Activated CD8-positive, alpha-beta T cell treated with anti-CD3 and anti-CD28 coated beads for 36 hours (primary cell): Measurements from ENCODE around the gene MGARP. TPM values are rescaled to one million over a fixed set of nuclear protein-coding genes. Genes with fewer than 3 reads are reported as not detected.

Source experiments
- ATAC-seq: fragments of 200-7000 bp; cut with Tn5 transposase; one replicate; pipeline ENCODE4 v1.10.0; 2021; ENCODE audit warnings: mild to moderate bottlenecking, moderate library complexity
- CTCF ChIA-PET: fragments of 350-600 bp; sonication (Branson Sonifier 250); formaldehyde crosslinking; loops from one replicate; lab custom pipeline; 2021; ENCODE audit warnings: antibody characterized with exemption; lab: Charles Lee
- POLR2A ChIA-PET: fragments of 350-600 bp; sonication (Branson Sonifier 250); formaldehyde crosslinking; loops from one replicate; lab custom pipeline; 2021; ENCODE audit warnings: antibody characterized with exemption; lab: Charles Lee
- DNase-seq: peaks from one replicate; pipeline ENCODE4 v3.0.0-alpha.2; 2020
- H3K27ac Mint-ChIP-seq: one replicate; pipeline ENCODE4 v1.8.0; 2021; ENCODE audit warnings: mild to moderate bottlenecking, mixed read lengths
- H3K27me3 Mint-ChIP-seq: one replicate; pipeline ENCODE4 v1.8.0; 2021; ENCODE audit warnings: mixed read lengths
- H3K36me3 Mint-ChIP-seq: one replicate; pipeline ENCODE4 v1.8.0; 2021; ENCODE audit warnings: low read depth, mixed read lengths
- H3K4me1 Mint-ChIP-seq: one replicate; pipeline ENCODE4 v1.8.0; 2021; ENCODE audit warnings: low read depth, mixed read lengths
- H3K4me3 Mint-ChIP-seq: one replicate; pipeline ENCODE4 v1.8.0; 2021; ENCODE audit warnings: mild to moderate bottlenecking, moderate library complexity, mixed read lengths
- H3K9me3 Mint-ChIP-seq: one replicate; pipeline ENCODE4 v1.8.0; 2021; ENCODE audit warnings: mixed read lengths
- intact Hi-C: fragments of 100-400 bp; cut with micrococcal nuclease; formaldehyde crosslinking; loops from one replicate; pipeline ENCODE4 v1.10.0; 2022
- total RNA-seq, 2 experiments: library from RNA; stranded (reverse); gene quantifications; one replicate each; pipeline ENCODE4 v1.2.3, GENCODE V29; 2021
- TF ChIP-seq, protein P1 (sequence below): fragments of 200-600 bp; IDR thresholded peaks from one replicate; pipeline ENCODE4 v1.8.0; 2022; ENCODE audit warnings: antibody characterized with exemption, mild to moderate bottlenecking

Gene MGARP
- total RNA-seq, 2 experiments from 2014 or later: 0.22 to 0.32 TPM

- ATAC-seq: peak; percentile 93
- CTCF ChIA-PET: interaction anchor here (0.6 to 2.1 kb wide), 13 partner anchors 11 to 271 kb away, joined by 3 to 11 read pairs (median 4); partner anchors contain the start of gene ELF2
- TF ChIP-seq, protein P1, sequence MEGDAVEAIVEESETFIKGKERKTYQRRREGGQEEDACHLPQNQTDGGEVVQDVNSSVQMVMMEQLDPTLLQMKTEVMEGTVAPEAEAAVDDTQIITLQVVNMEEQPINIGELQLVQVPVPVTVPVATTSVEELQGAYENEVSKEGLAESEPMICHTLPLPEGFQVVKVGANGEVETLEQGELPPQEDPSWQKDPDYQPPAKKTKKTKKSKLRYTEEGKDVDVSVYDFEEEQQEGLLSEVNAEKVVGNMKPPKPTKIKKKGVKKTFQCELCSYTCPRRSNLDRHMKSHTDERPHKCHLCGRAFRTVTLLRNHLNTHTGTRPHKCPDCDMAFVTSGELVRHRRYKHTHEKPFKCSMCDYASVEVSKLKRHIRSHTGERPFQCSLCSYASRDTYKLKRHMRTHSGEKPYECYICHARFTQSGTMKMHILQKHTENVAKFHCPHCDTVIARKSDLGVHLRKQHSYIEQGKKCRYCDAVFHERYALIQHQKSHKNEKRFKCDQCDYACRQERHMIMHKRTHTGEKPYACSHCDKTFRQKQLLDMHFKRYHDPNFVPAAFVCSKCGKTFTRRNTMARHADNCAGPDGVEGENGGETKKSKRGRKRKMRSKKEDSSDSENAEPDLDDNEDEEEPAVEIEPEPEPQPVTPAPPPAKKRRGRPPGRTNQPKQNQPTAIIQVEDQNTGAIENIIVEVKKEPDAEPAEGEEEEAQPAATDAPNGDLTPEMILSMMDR: no peak
- intact Hi-C loops: loop anchor here (2.0 to 5.0 kb wide), 2 partner anchors 124 to 218 kb away; partner anchors contain the start of gene ELF2
- peak; percentile 98 for DNase-seq
- no peaks in the 10 kb centered on the region for H3K27me3 Mint-ChIP-seq
- POLR2A ChIA-PET: interaction anchor here (0.7 to 1.7 kb wide), 17 partner anchors 10 to 285 kb away, joined by 3 to 9 read pairs (median 4); no protein-coding TSS in a partner anchor
- H3K4me3 Mint-ChIP-seq: peak within 1 kb of the TSS; percentile 84
- H3K27ac Mint-ChIP-seq: peak within 1 kb of the TSS; percentile 95
- peaks cover 52% of the 10 kb centered on the region for H3K4me1 Mint-ChIP-seq
- H3K36me3 Mint-ChIP-seq: peaks cover 40% of the 10 kb centered on the region
- H3K9me3 Mint-ChIP-seq: no peaks in the 10 kb centered on the region
Measured at GRCh38 chr4:139301113-139301820, 21.2 kb upstream of the MGARP start, which contains the start of gene NAA15. NAA15 (plus strand) TSS chr4:139301505; CDS start chr4:139301778, 273 bp downstream.

DNA sequence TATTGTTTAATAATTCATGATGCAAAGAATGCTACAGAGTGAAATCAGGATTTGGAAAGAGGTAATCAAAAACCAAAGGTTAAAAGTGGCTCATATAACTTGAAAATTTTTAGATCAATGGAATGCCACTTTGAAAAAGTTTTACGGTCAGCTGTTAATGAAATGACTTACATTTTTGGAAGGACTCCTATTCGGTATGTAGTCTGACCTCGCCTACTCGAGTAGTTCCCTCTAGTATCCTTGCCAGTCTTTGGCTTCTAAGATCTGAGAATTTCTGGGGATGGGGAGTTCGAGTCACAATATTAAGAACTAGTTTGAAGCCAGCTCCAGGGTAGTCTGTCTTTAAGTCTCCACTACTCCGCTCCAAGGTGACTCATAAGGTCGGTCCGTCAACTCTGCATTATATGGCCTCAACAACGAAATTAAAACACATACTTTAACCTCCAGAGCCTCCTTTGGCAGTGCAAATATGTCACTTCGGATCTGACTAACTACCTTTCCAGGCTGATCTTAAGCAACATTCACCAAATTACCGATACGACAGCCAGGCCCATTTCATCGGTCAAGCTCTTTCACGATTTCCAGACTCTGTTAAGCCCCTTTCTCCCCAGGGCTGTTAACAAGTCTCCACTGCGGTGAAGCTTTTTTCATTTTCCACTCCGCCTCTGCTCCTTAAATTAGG lies 20.5 kb upstream of the MGARP start:
- intact Hi-C loops: loop anchor here (2.0 to 5.0 kb wide), 2 partner anchors 123 to 218 kb away; partner anchors contain the start of gene ELF2
- no peaks in the 10 kb centered on the region for H3K9me3 Mint-ChIP-seq
- H3K4me1 Mint-ChIP-seq: peaks cover 56% of the 10 kb centered on the region
- TF ChIP-seq, protein P1: no peak
- ChIA-PET CTCF (interaction anchor here (0.7 to 2.1 kb wide), 15 partner anchors 10 to 270 kb away, joined by 3 to 11 read pairs (median 4); partner anchors contain the start of gene ELF2), POLR2A (interaction anchor here (0.7 to 1.8 kb wide), 12 partner anchors 11 to 284 kb away, joined by 3 to 8 read pairs (median 4); no protein-coding TSS in a partner anchor)
- peak; percentile 52 for DNase-seq
- peak overlapping the region; percentile 95 for H3K27ac Mint-ChIP-seq
- H3K36me3 Mint-ChIP-seq: peaks cover 35% of the 10 kb centered on the region
- H3K27me3 Mint-ChIP-seq: no peaks in the 10 kb centered on the region
- H3K4me3 Mint-ChIP-seq: peak overlapping the region; percentile 84
- peak; percentile 29 for ATAC-seq

- ATAC-seq (no peak), DNase-seq (no peak)
- peaks cover 49% of the 10 kb centered on the region for H3K4me1 Mint-ChIP-seq
- intact Hi-C loops: loop anchor here (5.0 kb wide), 1 partner anchor 202 kb away; no protein-coding TSS in a partner anchor
- H3K36me3 Mint-ChIP-seq: peaks cover 30% of the 10 kb centered on the region
- H3K9me3 Mint-ChIP-seq: peaks cover 1% of the 10 kb centered on the region
- H3K4me3 Mint-ChIP-seq: peak overlapping the region; percentile 84
- TF ChIP-seq, protein P1: no peak
- peak overlapping the region; percentile 95 for H3K27ac Mint-ChIP-seq
- CTCF ChIA-PET: interaction anchor here (1.0 to 4.9 kb wide), 10 partner anchors 14 to 269 kb away, joined by 3 to 31 read pairs (median 4); no protein-coding TSS in a partner anchor
- H3K27me3 Mint-ChIP-seq: no peaks in the 10 kb centered on the region
- POLR2A ChIA-PET: interaction anchor here (1.8 kb wide), 1 partner anchor 217 kb away, joined by 3 read pairs; no protein-coding TSS in a partner anchor
Measured at GRCh38 chr4:139299536-139299935, 19.5 kb upstream of the MGARP start.

GRCh38 chr4:139297001-139297410 lies 17.0 kb upstream of the MGARP start:
- ChIA-PET POLR2A (interaction anchor here (0.6 to 2.4 kb wide), 4 partner anchors 30 to 214 kb away, joined by 3 to 11 read pairs (median 7); partner anchors contain the start of gene ELF2), CTCF (interaction anchor here (1.3 to 4.9 kb wide), 9 partner anchors 12 to 266 kb away, joined by 4 to 31 read pairs (median 12); no protein-coding TSS in a partner anchor)
- peaks cover 1% of the 10 kb centered on the region for H3K9me3 Mint-ChIP-seq
- TF ChIP-seq, protein P1: no peak
- no peaks in the 10 kb centered on the region for H3K27me3 Mint-ChIP-seq
- H3K36me3 Mint-ChIP-seq: peaks cover 25% of the 10 kb centered on the region
- no peak overlapping the region for H3K27ac Mint-ChIP-seq
- DNase-seq (no peak), ATAC-seq (no peak)
- H3K4me3 Mint-ChIP-seq: no peak overlapping the region
- intact Hi-C loops: loop anchor here (5.0 kb wide), 1 partner anchor 200 kb away; no protein-coding TSS in a partner anchor
- H3K4me1 Mint-ChIP-seq: peaks cover 47% of the 10 kb centered on the region
